ENCODE measurements around the gene ADGRG6. TPM values are rescaled to one million over a fixed set of nuclear protein-coding genes. Genes with fewer than 3 reads are reported as not detected.

Gene ADGRG6
- total and polyA plus RNA-seq, 2 donors (not counting 3 experiments of a cell fraction or from before 2014, with no cell fraction given) = 99.3 to 166 TPM

DNA sequence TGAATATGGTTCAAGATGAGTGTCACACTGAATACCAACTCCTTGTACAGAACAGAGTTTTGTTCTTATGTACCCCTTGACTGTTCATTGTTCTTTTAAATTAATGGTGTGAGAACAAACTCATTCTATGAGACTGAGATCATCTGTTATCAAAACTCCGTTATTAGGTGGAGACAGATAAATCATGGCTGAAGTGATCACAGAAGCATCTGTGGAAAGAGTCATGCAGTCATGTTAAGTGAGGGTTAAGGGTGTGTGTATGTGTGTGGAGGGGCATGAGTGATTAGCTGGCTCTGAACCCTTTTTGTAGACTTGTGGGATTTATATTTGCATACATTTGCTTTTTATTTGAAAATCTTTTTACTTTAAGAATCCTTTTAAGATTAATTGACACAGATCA lies 24.7 kb downstream of the ADGRG6 start:
- intact Hi-C loops (cut with micrococcal nuclease) = no loop called here
- BruUV-seq (replicated peaks) = no TSS peak
- H3K9me3 ChIP-seq (replicated peaks; ENCODE audit: control insufficient read depth, insufficient read depth, low read length) = no peaks in the 10 kb centered on the region
- FAIRE-seq (no peak), DNase-seq (ENCODE audit: low read depth, low spot score) (peak; percentile 74)
- no peaks in the 10 kb centered on the region for H3K27me3 ChIP-seq (ENCODE audit: control insufficient read depth in 2 of 2, insufficient read depth in 2 of 2, low read length in 2 of 2)
- POLR2A ChIA-PET = interaction anchor here (0.7 kb wide), 1 partner anchor 49 kb away, joined by 4 read pairs; no protein-coding TSS in a partner anchor
- H2AFZ ChIP-seq (ENCODE audit: low read depth, low read length) = no peak overlapping the region
- H4K20me1 ChIP-seq (replicated peaks; ENCODE audit: control insufficient read depth, extremely low read depth, insufficient read depth, low read length) = no peaks in the 10 kb centered on the region
- H3K79me2 ChIP-seq (ENCODE audit: control insufficient read depth, insufficient read depth, low read length) = peaks cover 69% of the 10 kb centered on the region
- peaks cover 42% of the 10 kb centered on the region for H3K4me1 ChIP-seq (ENCODE audit: control insufficient read depth, extremely low read depth, insufficient read depth, low read length)
- dilution Hi-C loops (cut with MboI; ENCODE audit: extremely low pct_ligation_motif_present, low sequenced_read_pairs) = no loop called here
- no peak overlapping the region for H3K4me3 ChIP-seq (replicated peaks in 1 of 3; ENCODE audit: insufficient read depth in 1 of 3, low read depth in 1 of 3, low read length in 3 of 3)
- H3K27ac ChIP-seq (ENCODE audit: insufficient read depth, low read depth, low read length) = no peak overlapping the region
- H3K36me3 ChIP-seq (ENCODE audit: control insufficient read depth in 2 of 2, extremely low read depth in 1 of 2, insufficient read depth in 2 of 2, low read length in 2 of 2) = peaks cover 0 to under 1% of the 10 kb centered on the region in 2 experiments
- no peaks in the 10 kb centered on the region for H3K9me1 ChIP-seq (replicated peaks; ENCODE audit: control insufficient read depth, extremely low read depth, insufficient read depth, low read length)
- TF ChIP-seq GATA2 (IDR thresholded peaks at IDR 0.05; ENCODE audit: insufficient read depth, insufficient read length, low read depth, low read length) = no peak
- TF ChIP-seq, protein P1, sequence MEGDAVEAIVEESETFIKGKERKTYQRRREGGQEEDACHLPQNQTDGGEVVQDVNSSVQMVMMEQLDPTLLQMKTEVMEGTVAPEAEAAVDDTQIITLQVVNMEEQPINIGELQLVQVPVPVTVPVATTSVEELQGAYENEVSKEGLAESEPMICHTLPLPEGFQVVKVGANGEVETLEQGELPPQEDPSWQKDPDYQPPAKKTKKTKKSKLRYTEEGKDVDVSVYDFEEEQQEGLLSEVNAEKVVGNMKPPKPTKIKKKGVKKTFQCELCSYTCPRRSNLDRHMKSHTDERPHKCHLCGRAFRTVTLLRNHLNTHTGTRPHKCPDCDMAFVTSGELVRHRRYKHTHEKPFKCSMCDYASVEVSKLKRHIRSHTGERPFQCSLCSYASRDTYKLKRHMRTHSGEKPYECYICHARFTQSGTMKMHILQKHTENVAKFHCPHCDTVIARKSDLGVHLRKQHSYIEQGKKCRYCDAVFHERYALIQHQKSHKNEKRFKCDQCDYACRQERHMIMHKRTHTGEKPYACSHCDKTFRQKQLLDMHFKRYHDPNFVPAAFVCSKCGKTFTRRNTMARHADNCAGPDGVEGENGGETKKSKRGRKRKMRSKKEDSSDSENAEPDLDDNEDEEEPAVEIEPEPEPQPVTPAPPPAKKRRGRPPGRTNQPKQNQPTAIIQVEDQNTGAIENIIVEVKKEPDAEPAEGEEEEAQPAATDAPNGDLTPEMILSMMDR (IDR thresholded peaks at IDR 0.05; ENCODE audit: extremely low read depth in 1 of 2, insufficient read depth in 1 of 2, low read depth in 1 of 2, low read length in 2 of 2) = no peak
- TF ChIP-seq POLR2AphosphoS5 (IDR thresholded peaks at IDR 0.05; ENCODE audit: insufficient read depth, low read depth, low read length) = no peak
- peak; percentile 44 for TF ChIP-seq JUN (IDR thresholded peaks at IDR 0.05; ENCODE audit: borderline replicate concordance, insufficient read depth, insufficient read length, low read depth)
- no peak for TF ChIP-seq POLR2A (IDR thresholded peaks at IDR 0.05; ENCODE audit: low read depth, low read length)
- H3K4me2 ChIP-seq (ENCODE audit: insufficient read depth, low read length) = peak overlapping the region; percentile 28
- CTCF ChIA-PET = no interaction called here
- H3K9ac ChIP-seq (replicated peaks; ENCODE audit: extremely low read depth, insufficient read depth, low read length) = no peak overlapping the region

DNA sequence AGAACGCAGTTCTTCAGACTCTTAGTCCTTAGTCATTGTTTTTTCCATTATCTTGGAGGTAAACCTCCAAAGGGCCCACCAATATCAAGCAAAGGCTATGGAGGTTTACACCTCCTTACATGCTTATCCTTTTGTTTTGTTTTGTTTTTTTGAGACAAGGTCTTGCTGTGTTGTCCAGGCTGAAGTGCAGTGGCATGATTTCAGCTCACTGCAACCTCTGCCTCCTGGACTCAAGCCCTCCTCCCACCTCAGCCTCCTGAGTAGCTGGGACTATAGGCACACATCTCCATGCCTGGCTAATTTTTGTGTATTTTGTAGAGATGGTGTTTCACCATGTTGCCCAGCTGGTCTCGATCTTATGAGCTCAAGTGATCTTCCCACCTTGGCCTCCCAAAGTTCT lies 26.3 kb downstream of the ADGRG6 start:
- intact Hi-C loops (cut with micrococcal nuclease) (loop anchor here (1.0 kb wide), 1 partner anchor 8 kb away; no protein-coding TSS in a partner anchor), dilution Hi-C loops (cut with MboI; ENCODE audit: extremely low pct_ligation_motif_present, low sequenced_read_pairs) (no loop called here)
- Histone ChIP-seq H3K9me3 (replicated peaks; ENCODE audit: control insufficient read depth, insufficient read depth, low read length) (no peaks in the 10 kb centered on the region), H3K9ac (replicated peaks; ENCODE audit: extremely low read depth, insufficient read depth, low read length) (no peak overlapping the region), H3K27me3 (ENCODE audit: control insufficient read depth in 2 of 2, insufficient read depth in 2 of 2, low read length in 2 of 2) (no peaks in the 10 kb centered on the region), H2AFZ (ENCODE audit: low read depth, low read length) (no peak overlapping the region), H4K20me1 (replicated peaks; ENCODE audit: control insufficient read depth, extremely low read depth, insufficient read depth, low read length) (no peaks in the 10 kb centered on the region), H3K79me2 (ENCODE audit: control insufficient read depth, insufficient read depth, low read length) (peaks cover 64% of the 10 kb centered on the region), H3K36me3 (ENCODE audit: control insufficient read depth in 2 of 2, extremely low read depth in 1 of 2, insufficient read depth in 2 of 2, low read length in 2 of 2) (no peaks in the 10 kb centered on the region), H3K4me1 (ENCODE audit: control insufficient read depth, extremely low read depth, insufficient read depth, low read length) (peaks cover 57% of the 10 kb centered on the region), H3K4me3 (replicated peaks in 1 of 3; ENCODE audit: insufficient read depth in 1 of 3, low read depth in 1 of 3, low read length in 3 of 3) (no peak overlapping the region), H3K27ac (ENCODE audit: insufficient read depth, low read depth, low read length) (peak overlapping the region; percentile 12), H3K4me2 (ENCODE audit: insufficient read depth, low read length) (no peak overlapping the region), H3K9me1 (replicated peaks; ENCODE audit: control insufficient read depth, extremely low read depth, insufficient read depth, low read length) (no peaks in the 10 kb centered on the region)
- no TSS peak for BruUV-seq (replicated peaks)
- POLR2A ChIA-PET = no interaction called here
- CTCF ChIA-PET = interaction anchor here (1.0 to 3.5 kb wide), 4 partner anchors 11 to 68 kb away, joined by 3 to 16 read pairs (median 4); no protein-coding TSS in a partner anchor
- DNase-seq (ENCODE audit: low read depth, low spot score) = no peak
- no peak for FAIRE-seq
- TF ChIP-seq GATA2 (IDR thresholded peaks at IDR 0.05; ENCODE audit: insufficient read depth, insufficient read length, low read depth, low read length) (no peak), JUN (IDR thresholded peaks at IDR 0.05; ENCODE audit: borderline replicate concordance, insufficient read depth, insufficient read length, low read depth) (no peak), POLR2A (IDR thresholded peaks at IDR 0.05; ENCODE audit: low read depth, low read length) (no peak), POLR2AphosphoS5 (IDR thresholded peaks at IDR 0.05; ENCODE audit: insufficient read depth, low read depth, low read length) (no peak), EZH2 (IDR thresholded peaks at IDR 0.05; ENCODE audit: borderline replicate concordance, low read depth, low read length, severe bottlenecking) (no peak), MYC (IDR thresholded peaks at IDR 0.05; ENCODE audit: low read depth, low read length) (no peak), FOS (IDR thresholded peaks at IDR 0.05; ENCODE audit: borderline replicate concordance, insufficient read depth, low read length) (no peak)
- TF ChIP-seq, protein P2, sequence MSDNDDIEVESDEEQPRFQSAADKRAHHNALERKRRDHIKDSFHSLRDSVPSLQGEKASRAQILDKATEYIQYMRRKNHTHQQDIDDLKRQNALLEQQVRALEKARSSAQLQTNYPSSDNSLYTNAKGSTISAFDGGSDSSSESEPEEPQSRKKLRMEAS (IDR thresholded peaks at IDR 0.05; ENCODE audit: insufficient read depth, insufficient read length) = no peak
- TF ChIP-seq, protein P1 (IDR thresholded peaks at IDR 0.05; ENCODE audit: extremely low read depth in 1 of 2, insufficient read depth in 1 of 2, low read depth in 1 of 2, low read length in 2 of 2) = no peak

All from endothelial cell of umbilical vein (primary cell).